Neuronal stem cell (in vitro differentiated cells): Measurements from ENCODE around the gene GRB14. TPM values are rescaled to one million over a fixed set of nuclear protein-coding genes. Genes with fewer than 3 reads are reported as not detected.

Experiments used
- DNase-seq: peaks from one replicate; pipeline ENCODE4 v3.0.0-alpha.2; 2013; ENCODE audit warnings: low spot score
- H2AFZ ChIP-seq: one replicate; pipeline ENCODE4 v1.6.1; 2013; ENCODE audit warnings: mild to moderate bottlenecking, low read length, inconsistent platforms
- H2AK5ac ChIP-seq: 2 replicates; pipeline ENCODE4 v1.6.1; 2013; ENCODE audit warnings: low read depth, mild to moderate bottlenecking, inconsistent platforms, low read length, moderate library complexity, mixed read lengths
- H2BK120ac ChIP-seq: 2 replicates; pipeline ENCODE4 v1.6.1; 2013; ENCODE audit warnings: low read depth, mild to moderate bottlenecking, inconsistent platforms, low read length, moderate library complexity, mixed read lengths
- H2BK12ac ChIP-seq: one replicate; pipeline ENCODE4 v1.6.1; 2013; ENCODE audit warnings: low read length, inconsistent platforms
- H2BK15ac ChIP-seq: 2 replicates; pipeline ENCODE4 v1.6.1; 2013; ENCODE audit warnings: mild to moderate bottlenecking, low read length, inconsistent platforms, mixed read lengths
- H2BK5ac ChIP-seq: one replicate; pipeline ENCODE4 v1.6.1; 2013; ENCODE audit warnings: inconsistent platforms, mild to moderate bottlenecking, low read length, moderate library complexity
- H3K14ac ChIP-seq: one replicate; pipeline ENCODE4 v1.6.1; 2013; ENCODE audit warnings: low read length, inconsistent platforms
- H3K18ac ChIP-seq: 2 replicates; pipeline ENCODE4 v1.6.1; 2013; ENCODE audit warnings: low read length, inconsistent platforms
- H3K23ac ChIP-seq: 2 replicates; pipeline ENCODE4 v1.6.1; 2013; ENCODE audit warnings: low read depth, mild to moderate bottlenecking, mixed read lengths, low read length, inconsistent platforms; ENCODE audit not compliant: poor library complexity
- H3K27ac ChIP-seq: replicated peaks from 3 replicates; pipeline ENCODE4 v1.5.1; 2013; ENCODE audit warnings: low read length, inconsistent platforms
- H3K27me3 ChIP-seq, 3 experiments: 2 replicates each; pipeline ENCODE4 v1.6.1; 2013; ENCODE audit warnings: low read length in 3 of 3, mild to moderate bottlenecking in 2 of 3, inconsistent platforms in 1 of 3, low read depth in 1 of 3, mixed read lengths in 1 of 3, moderate library complexity in 1 of 3; ENCODE audit not compliant: control insufficient read depth in 3 of 3, insufficient read depth in 3 of 3
- H3K36me3 ChIP-seq, 2 donors: replicated peaks in 1 of 2; 2 replicates each; pipeline ENCODE4 v1.6.1; 2013; ENCODE audit warnings: low read length in 2 of 2; ENCODE audit not compliant: control insufficient read depth in 2 of 2, insufficient read depth in 2 of 2
- H3K4ac ChIP-seq: 2 replicates; pipeline ENCODE4 v1.6.1; 2013; ENCODE audit warnings: inconsistent platforms, mild to moderate bottlenecking, low read length, moderate library complexity
- H3K4me1 ChIP-seq, 2 donors: 1 replicate in 1 of 2; 2 replicates in 1 of 2; pipeline ENCODE4 v1.6.1; 2013; ENCODE audit warnings: low read length in 2 of 2, low read depth in 1 of 2; ENCODE audit not compliant: control insufficient read depth in 2 of 2, insufficient read depth in 1 of 2
- H3K4me2 ChIP-seq: one replicate; pipeline ENCODE4 v1.6.1; 2013; ENCODE audit warnings: mild to moderate bottlenecking, low read length, inconsistent platforms; ENCODE audit not compliant: insufficient read depth, poor library complexity, severe bottlenecking
- H3K4me3 ChIP-seq, 2 donors: 2 replicates each; pipeline ENCODE4 v1.5.1; 2013; ENCODE audit warnings: low read length in 2 of 2, mild to moderate bottlenecking in 2 of 2, inconsistent platforms in 1 of 2, moderate library complexity in 1 of 2
- H3K79me1 ChIP-seq: one replicate; pipeline ENCODE4 v1.6.1; 2013; ENCODE audit warnings: low read depth, mild to moderate bottlenecking, inconsistent platforms, low read length, moderate library complexity
- H3K9ac ChIP-seq: one replicate; pipeline ENCODE4 v1.6.1; 2013; ENCODE audit warnings: mild to moderate bottlenecking, low read depth, low read length, inconsistent platforms; ENCODE audit not compliant: poor library complexity
- H3K9me3 ChIP-seq, 2 donors: replicated peaks in 1 of 2; 2 replicates each; pipeline versions ENCODE3 to v1.6.1; 2013; ENCODE audit warnings: low read length in 2 of 2, mild to moderate bottlenecking in 2 of 2, inconsistent platforms in 1 of 2, low read depth in 1 of 2, mixed read lengths in 1 of 2, moderate library complexity in 1 of 2; ENCODE audit not compliant: control insufficient read depth in 2 of 2, insufficient read depth in 1 of 2
- H4K8ac ChIP-seq: one replicate; pipeline ENCODE4 v1.6.1; 2013; ENCODE audit warnings: low read depth, mild to moderate bottlenecking, inconsistent platforms, low read length, moderate library complexity
- H4K91ac ChIP-seq: one replicate; pipeline ENCODE4 v1.6.1; 2013; ENCODE audit warnings: low read length, low read depth, mild to moderate bottlenecking, inconsistent platforms; ENCODE audit not compliant: poor library complexity
- WGBS, 2 donors: extraction: QIAGEN DNeasy Blood & Tissue Kit; methylation state at CpG; one replicate each; pipeline ENCODE4 v1.1.7; 2013; ENCODE audit warnings: missing lambda C conversion rate in 2 of 2, mixed read lengths in 1 of 2; ENCODE audit not compliant: insufficient read length in 2 of 2, insufficient replicate concordance in 1 of 2; ENCODE audit errors: extremely low coverage in 2 of 2; 5-methylcytosine and 5-hydroxymethylcytosine counted together
- polyA plus RNA-seq, 2 experiments: library from polyadenylated mRNA; stranded (reverse); fragments of 200-250 nt; gene quantifications; one replicate each; pipeline ENCODE4 v1.2.3, GENCODE V29; 2013

GRB14 gene
- polyA plus RNA-seq (2013, experiment 1 of 2), result 11.8 TPM
- 11.9 TPM for polyA plus RNA-seq (2013, experiment 2 of 2)

DNA sequence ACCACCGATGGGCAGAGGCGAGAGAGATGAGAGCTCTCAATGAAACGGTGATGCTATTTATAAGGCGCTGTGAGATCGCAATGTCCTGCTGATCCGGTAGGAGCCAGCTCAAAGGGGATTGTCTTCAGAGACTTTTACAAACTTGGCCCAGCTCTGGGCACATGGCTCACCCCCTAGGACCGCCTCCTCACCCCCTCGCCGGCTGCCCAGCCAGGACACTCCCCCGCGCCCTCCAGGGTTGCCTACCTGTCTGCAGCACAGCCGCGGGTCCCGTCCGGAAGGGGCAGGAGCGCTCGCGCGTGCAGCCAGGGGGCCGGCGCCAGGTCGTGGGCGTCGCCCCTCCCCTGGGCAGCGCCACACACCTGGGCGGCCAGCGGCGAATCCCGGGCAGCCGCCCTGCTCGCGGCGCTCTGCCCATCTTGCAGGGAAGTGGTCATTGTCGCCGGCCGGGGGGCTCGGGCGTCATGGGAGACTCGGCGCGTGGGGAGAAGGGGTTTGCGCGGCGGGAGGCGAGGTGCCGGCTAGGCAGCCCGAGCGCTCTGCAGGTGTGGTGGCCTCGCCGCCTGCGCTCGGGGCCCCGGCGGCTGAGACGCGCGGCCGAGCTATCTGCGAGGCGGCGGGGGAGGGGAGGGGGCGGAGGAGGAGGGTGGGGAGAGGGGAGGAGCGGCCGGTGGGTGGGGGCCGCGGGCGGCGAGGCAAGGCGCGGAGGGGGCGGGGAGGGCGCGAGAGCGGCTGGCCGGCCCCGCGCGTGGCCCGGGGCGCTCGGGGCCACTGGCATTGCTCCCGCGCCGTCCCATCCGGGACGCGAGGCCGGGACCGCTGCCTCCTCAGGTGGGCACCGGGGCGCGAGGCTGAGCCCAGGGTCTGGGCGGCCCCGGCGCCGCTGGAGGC lies at the start of gene GRB14:
TSS of gene GRB14 (minus strand) at position 610 of the 891 bp plus-strand sequence. CDS start at position 437, 173 bp downstream.
- Histone ChIP-seq H3K23ac (peak within 1 kb of the TSS; percentile 71), H2BK5ac (peak within 1 kb of the TSS; percentile 11), H3K4me3 (peak within 1 kb of the TSS; percentile 66 to 92), H4K91ac (no peak within 1 kb of the TSS), H2BK15ac (peak within 1 kb of the TSS; percentile 97), H3K36me3 (no peaks in the 10 kb centered on the region), H3K79me1 (no peaks in the 10 kb centered on the region), H2BK120ac (peak within 1 kb of the TSS; percentile 100), H2AK5ac (no peak within 1 kb of the TSS), H2AFZ (peak within 1 kb of the TSS; percentile 98), H3K9me3 (no peaks in the 10 kb centered on the region), H3K14ac (peak within 1 kb of the TSS; percentile 95), H4K8ac (no peak within 1 kb of the TSS), H2BK12ac (peak within 1 kb of the TSS; percentile 88), H3K4me2 (peak within 1 kb of the TSS; percentile 92), H3K4me1 (peaks cover 6 to 8% of the 10 kb centered on the region in 2 donors), H3K9ac (peak within 1 kb of the TSS; percentile 91), H3K27me3 (no peaks in the 10 kb centered on the region), H3K4ac (peak within 1 kb of the TSS; percentile 47), H3K27ac (no peak within 1 kb of the TSS), H3K18ac (peak within 1 kb of the TSS; percentile 97)
- no CpG with 5 or more reads among the region's 96 CpGs for WGBS, 2 donors
- DNase-seq, result no peak

DNA sequence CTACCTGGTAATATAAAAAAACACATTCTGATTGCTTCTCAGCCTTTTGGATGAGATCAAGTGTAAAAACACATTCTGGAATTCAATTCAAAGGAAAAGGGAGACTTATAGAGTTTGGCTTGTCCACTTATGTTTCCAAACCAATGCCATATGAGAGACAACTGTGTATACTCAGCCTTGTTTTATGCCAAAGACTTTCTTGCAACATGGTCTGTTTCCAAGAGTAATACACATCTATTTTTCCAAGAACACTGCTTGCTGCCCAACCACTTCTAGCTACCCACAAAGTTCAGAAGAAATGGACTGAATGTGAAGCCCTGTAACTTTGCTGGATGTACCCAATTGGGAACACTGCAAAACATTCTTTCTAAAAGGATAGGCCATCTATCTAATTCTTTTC lies 48.0 kb upstream of the GRB14 start:
- no peaks in the 10 kb centered on the region for H3K36me3 ChIP-seq
- H3K9me3 ChIP-seq, result no peaks in the 10 kb centered on the region
- H3K23ac ChIP-seq, result no peak overlapping the region
- H3K18ac ChIP-seq, result no peak overlapping the region
- H4K91ac ChIP-seq, result no peak overlapping the region
- H4K8ac ChIP-seq, result no peak overlapping the region
- no peak overlapping the region for H2BK5ac ChIP-seq
- H3K27me3 ChIP-seq, result no peaks in the 10 kb centered on the region
- H2BK12ac ChIP-seq, result no peak overlapping the region
- H3K27ac ChIP-seq, result no peak overlapping the region
- H2AK5ac ChIP-seq, result no peak overlapping the region
- no peak overlapping the region for H3K4me2 ChIP-seq
- no peak for DNase-seq
- no peaks in the 10 kb centered on the region for H3K79me1 ChIP-seq
- H2AFZ ChIP-seq, result no peak overlapping the region
- H3K4me1 ChIP-seq, result no peaks in the 10 kb centered on the region
- H3K4ac ChIP-seq, result no peak overlapping the region
- no peak overlapping the region for H3K4me3 ChIP-seq
- no peak overlapping the region for H2BK120ac ChIP-seq
- no peak overlapping the region for H2BK15ac ChIP-seq
- H3K14ac ChIP-seq, result no peak overlapping the region
- no peak overlapping the region for H3K9ac ChIP-seq

DNA sequence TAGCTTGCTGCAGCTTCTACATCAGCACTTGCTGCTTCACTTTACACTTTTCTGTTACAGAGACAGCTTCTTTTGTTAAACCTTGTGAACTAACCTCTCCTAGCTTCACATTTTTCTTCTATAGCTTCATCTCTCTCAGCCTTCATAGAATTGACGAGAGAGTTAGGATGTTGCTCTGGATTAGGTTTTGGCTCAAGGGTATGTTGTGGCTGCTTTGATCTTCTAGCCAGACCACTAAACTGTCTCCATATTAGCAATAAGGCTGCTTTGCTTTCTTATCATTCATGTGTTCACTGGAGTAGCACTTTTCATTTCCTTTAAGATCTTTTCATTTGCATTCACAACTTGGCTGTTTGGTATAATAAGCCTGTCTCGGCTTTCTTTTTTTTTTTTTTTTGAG lies 46.3 kb upstream of the GRB14 start:
- no peaks in the 10 kb centered on the region for H3K79me1 ChIP-seq
- no peaks in the 10 kb centered on the region for H3K27me3 ChIP-seq
- no peak overlapping the region for H3K9ac ChIP-seq
- no peak overlapping the region for H3K4me2 ChIP-seq
- no peak overlapping the region for H3K18ac ChIP-seq
- H3K36me3 ChIP-seq, result no peaks in the 10 kb centered on the region
- H3K27ac ChIP-seq, result no peak overlapping the region
- H3K14ac ChIP-seq, result no peak overlapping the region
- H3K4me1 ChIP-seq, result no peaks in the 10 kb centered on the region
- H2BK15ac ChIP-seq, result no peak overlapping the region
- H2BK120ac ChIP-seq, result no peak overlapping the region
- H3K9me3 ChIP-seq, result no peaks in the 10 kb centered on the region
- H2BK5ac ChIP-seq, result no peak overlapping the region
- H3K23ac ChIP-seq, result no peak overlapping the region
- no peak overlapping the region for H2AK5ac ChIP-seq
- no peak overlapping the region for H3K4me3 ChIP-seq
- WGBS, 2 donors, result no CpG with 5 or more reads among the region's 2 CpGs
- no peak for DNase-seq
- H3K4ac ChIP-seq, result no peak overlapping the region
- no peak overlapping the region for H2BK12ac ChIP-seq
- no peak overlapping the region for H4K8ac ChIP-seq
- H4K91ac ChIP-seq, result no peak overlapping the region
- no peak overlapping the region for H2AFZ ChIP-seq

GRCh38 chr2:164664070-164664469 lies 42.8 kb upstream of the GRB14 start:
- Histone ChIP-seq H3K9ac (no peak overlapping the region), H2BK15ac (no peak overlapping the region), H3K23ac (no peak overlapping the region), H2BK5ac (no peak overlapping the region), H2BK120ac (no peak overlapping the region), H3K4me2 (no peak overlapping the region), H3K4me1 (no peaks in the 10 kb centered on the region), H3K79me1 (no peaks in the 10 kb centered on the region), H3K27me3 (no peaks in the 10 kb centered on the region), H4K91ac (no peak overlapping the region), H2AFZ (no peak overlapping the region), H3K4me3 (no peak overlapping the region), H3K36me3 (no peaks in the 10 kb centered on the region), H3K18ac (no peak overlapping the region), H3K4ac (no peak overlapping the region), H3K27ac (no peak overlapping the region), H2BK12ac (no peak overlapping the region), H2AK5ac (no peak overlapping the region), H3K14ac (no peak overlapping the region), H3K9me3 (no peaks in the 10 kb centered on the region), H4K8ac (no peak overlapping the region)
- no peak for DNase-seq
